GM23338 (cell line): ENCODE data around the gene EP300.

ENCODE experiments used
- CREB1 ChIP-seq: fragments of 250-450 bp; sonication (Bioruptor Pico); IDR thresholded peaks from 2 replicates; pipeline ENCODE4 v1.5.0; 2020; ENCODE audit warnings: low read depth, mild to moderate bottlenecking, moderate library complexity
- CTCF ChIP-seq, 2 experiments: fragments of 200-600 bp in 1 of 2; sonication (generic) in 1 of 2; conservative IDR thresholded peaks; 2 replicates each; pipeline versions ENCODE4 v1.5.1 to v1.6.1; 2016 to 2017; ENCODE audit warnings: antibody characterized with exemption in 2 of 2, low read depth in 2 of 2, mild to moderate bottlenecking in 2 of 2, moderate library complexity in 1 of 2
- ETS1 ChIP-seq: IDR thresholded peaks from 2 replicates; pipeline ENCODE4 v1.6.1; 2016; ENCODE audit warnings: antibody characterized with exemption
- EZH2 ChIP-seq: fragments of 200-600 bp; sonication (generic); IDR thresholded peaks from one replicate; pipeline ENCODE4 v1.8.0; 2017; ENCODE audit warnings: antibody characterized with exemption, mild to moderate bottlenecking, low read depth; ENCODE audit not compliant: unreplicated experiment
- EZH2phosphoT487 ChIP-seq: fragments of 200-600 bp; sonication (generic); IDR thresholded peaks from one replicate; pipeline ENCODE4 v1.8.1; 2018; ENCODE audit warnings: antibody characterized with exemption; ENCODE audit not compliant: unreplicated experiment
- JUNB ChIP-seq: IDR thresholded peaks from one replicate; pipeline ENCODE4 v1.6.1; 2016; ENCODE audit warnings: antibody characterized with exemption; ENCODE audit not compliant: unreplicated experiment
- POLR2AphosphoS5 ChIP-seq: IDR thresholded peaks from 2 replicates; pipeline ENCODE4 v1.6.1; 2016; ENCODE audit warnings: antibody characterized with exemption, low read depth
- REST ChIP-seq: IDR thresholded peaks from one replicate; pipeline ENCODE4 v1.6.1; 2018; ENCODE audit warnings: antibody characterized with exemption; ENCODE audit not compliant: unreplicated experiment
- STAT1 ChIP-seq: IDR thresholded peaks from one replicate; pipeline ENCODE4 v1.6.1; 2016; ENCODE audit warnings: antibody characterized with exemption; ENCODE audit not compliant: unreplicated experiment
- ZNF114 ChIP-seq: fragments of 250-450 bp; sonication (Bioruptor Pico); IDR thresholded peaks from 2 replicates; pipeline ENCODE4 v1.5.0; 2020; ENCODE audit warnings: mild to moderate bottlenecking, moderate library complexity

GRCh38 chr22:41198027-41198580 lies 105.7 kb downstream of the EP300 start:
- TF ChIP-seq EZH2phosphoT487 (no peak), CTCF (conservative IDR thresholded peaks at IDR 0.05; ENCODE audit: low read depth in 2 of 2) (peak in 1 of 2 experiments; percentile 1; a peak in 1 of 4 replicates), ZNF114 (CRISPR knock-in tag) (no peak), CREB1 (CRISPR knock-in tag) (no peak), EZH2 (no peak), POLR2AphosphoS5 (no peak), REST (no peak), ETS1 (no peak), JUNB (no peak), STAT1 (no peak)
